Activated CD8-positive, alpha-beta memory T cell treated with anti-CD3 and anti-CD28 coated beads, Interleukin-2, amount 50 U/mL, for 48 hours (primary cell): ENCODE measurements around the gene TECPR2.

Experiments used
- DNase-seq: peaks from one replicate; pipeline ENCODE4 v3.0.0-alpha.2; 2020

The TECPR2 gene

GRCh38 chr14:102427642-102428041 lies 64.9 kb downstream of the TECPR2 start:
- no peak for DNase-seq

GRCh38 chr14:102430212-102430908 lies 67.6 kb downstream of the TECPR2 start:
- no peak for DNase-seq

GRCh38 chr14:102431751-102432150 lies 69.0 kb downstream of the TECPR2 start:
- no peak for DNase-seq

- DNase-seq: no peak
Measured at GRCh38 chr14:102434647-102435175, 72.0 kb downstream of the TECPR2 start.

- peak; percentile 87 for DNase-seq
Measured at GRCh38 chr14:102437997-102438915, 75.5 kb downstream of the TECPR2 start.

- DNase-seq: no peak
Measured at GRCh38 chr14:102439556-102439955, 76.8 kb downstream of the TECPR2 start.

GRCh38 chr14:102440392-102440791 lies 77.7 kb downstream of the TECPR2 start:
- no peak for DNase-seq

GRCh38 chr14:102442241-102443211 lies 79.8 kb downstream of the TECPR2 start:
- no peak for DNase-seq

GRCh38 chr14:102445066-102445465 lies 82.3 kb downstream of the TECPR2 start:
- DNase-seq: no peak

GRCh38 chr14:102445641-102446040 lies 82.9 kb downstream of the TECPR2 start:
- no peak for DNase-seq

- no peak for DNase-seq
Measured at GRCh38 chr14:102450206-102451063, 87.7 kb downstream of the TECPR2 start.

- DNase-seq: no peak
Measured at GRCh38 chr14:102451064-102451352, 88.3 kb downstream of the TECPR2 start.

GRCh38 chr14:102452302-102452701 lies 89.6 kb downstream of the TECPR2 start:
- no peak for DNase-seq

- no peak for DNase-seq
Measured at GRCh38 chr14:102454711-102455110, 92.0 kb downstream of the TECPR2 start.

GRCh38 chr14:102457509-102457908 lies 94.8 kb downstream of the TECPR2 start:
- no peak for DNase-seq

GRCh38 chr14:102461490-102462338 lies 99.0 kb downstream of the TECPR2 start:
- DNase-seq: no peak

- no peak for DNase-seq
Measured at GRCh38 chr14:102462391-102462790, 99.7 kb downstream of the TECPR2 start.

GRCh38 chr14:102464006-102464405 lies 101.3 kb downstream of the TECPR2 start:
- DNase-seq: no peak

GRCh38 chr14:102464846-102465341 lies 102.2 kb downstream of the TECPR2 start:
- DNase-seq: no peak

GRCh38 chr14:102469261-102469660 lies 106.5 kb downstream of the TECPR2 start:
- DNase-seq: no peak
